Measurements from ENCODE around the gene DEFB108B.
A peak's percentile ranks its signal among the peaks of the same experiment; 100 is the strongest.
"Not testable (repeated sequence)": the region's sequence is repeated elsewhere in the genome, so short reads cannot be mapped to it uniquely, and the experiment has no call there.

The DEFB108B gene, protein sequence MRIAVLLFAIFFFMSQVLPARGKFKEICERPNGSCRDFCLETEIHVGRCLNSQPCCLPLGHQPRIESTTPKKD

GRCh38 chr11:71832811-71833210, at the start of gene DEFB108B:
TSS of gene DEFB108B (plus strand) at chr11:71833200. CDS start at chr11:71833200, 0 bp downstream.
- DNase-seq (ENCODE audit: low read depth in 2 of 3, low spot score in 2 of 3): not testable (repeated sequence)

GRCh38 chr11:71786114-71786847, 46.7 kb upstream of the DEFB108B start:
- not testable (repeated sequence) for DNase-seq (ENCODE audit: low read depth in 2 of 3, low spot score in 2 of 3)

DNA sequence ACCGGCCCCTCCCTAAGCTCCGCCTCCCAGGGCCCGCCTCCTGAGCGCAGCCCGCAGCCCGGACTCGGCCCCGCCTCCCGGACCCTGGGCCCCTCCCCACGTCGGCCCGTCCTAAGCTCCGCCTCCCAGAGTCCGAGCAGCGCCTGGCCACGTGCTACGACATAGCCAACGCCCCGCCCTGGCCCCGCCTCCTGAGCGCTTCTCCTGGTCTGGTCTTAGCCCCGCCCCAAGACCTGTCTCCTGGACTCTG, 46.2 kb upstream of the DEFB108B start:
- DNase-seq (ENCODE audit: low read depth in 2 of 3, low spot score in 2 of 3): peak; percentile 92 to 96 (median 96)

DNA sequence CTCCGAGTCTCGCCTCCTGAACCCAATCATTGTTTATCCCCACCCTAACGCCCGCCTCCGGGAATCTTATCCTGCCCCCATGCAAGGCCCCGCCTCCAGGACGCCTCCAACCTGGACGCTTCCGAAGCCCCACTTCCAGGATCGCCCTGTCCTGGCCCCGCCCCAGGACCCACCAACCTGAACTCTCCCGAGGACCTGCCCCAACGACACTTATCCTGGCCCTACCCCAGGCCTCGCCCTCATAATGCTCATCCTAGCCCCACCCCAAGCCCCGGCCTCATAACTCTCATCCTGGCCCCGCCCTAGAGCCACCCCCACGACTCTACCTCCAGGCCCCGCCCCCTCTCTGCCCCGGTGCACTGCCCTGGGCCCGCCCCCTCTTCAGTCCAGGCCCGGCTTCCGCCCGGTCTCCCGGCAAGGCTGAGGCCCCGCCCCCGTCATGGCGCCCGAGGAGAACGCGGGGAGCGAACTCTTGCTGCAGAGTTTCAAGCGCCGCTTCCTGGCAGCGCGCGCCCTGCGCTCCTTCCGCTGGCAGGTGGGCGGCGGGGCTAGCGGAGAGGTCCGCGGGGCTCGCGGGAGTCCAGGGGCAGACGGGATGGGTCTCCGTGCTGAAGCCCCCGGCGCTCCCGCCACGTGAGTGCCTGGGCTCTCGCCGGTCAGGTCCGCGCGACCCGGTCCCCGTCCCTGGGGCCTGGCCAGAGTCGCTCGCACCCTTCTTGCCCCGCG, 45.7 kb upstream of the DEFB108B start:
- DNase-seq (ENCODE audit: low read depth in 2 of 3, low spot score in 2 of 3): peak; percentile 54 to 70 (median 59)

- DNase-seq (ENCODE audit: low read depth in 2 of 3, low spot score in 2 of 3): peak in 2 of 3 experiments; percentile 4 to 8
Measured at GRCh38 chr11:71787824-71788454, 45.1 kb upstream of the DEFB108B start.

- not testable (repeated sequence) for DNase-seq (ENCODE audit: low read depth in 2 of 3, low spot score in 2 of 3)
Measured at GRCh38 chr11:71789444-71790196, 43.4 kb upstream of the DEFB108B start.

- DNase-seq (ENCODE audit: low read depth in 2 of 3, low spot score in 2 of 3): not testable (repeated sequence)
Measured at GRCh38 chr11:71791111-71791510, 41.9 kb upstream of the DEFB108B start.

GRCh38 chr11:71792621-71793235, 40.3 kb upstream of the DEFB108B start:
- DNase-seq (ENCODE audit: low read depth in 2 of 3, low spot score in 2 of 3): not testable (repeated sequence)

GRCh38 chr11:71794386-71795040, 38.5 kb upstream of the DEFB108B start:
- DNase-seq (ENCODE audit: low read depth in 2 of 3, low spot score in 2 of 3): not testable (repeated sequence)

DNA sequence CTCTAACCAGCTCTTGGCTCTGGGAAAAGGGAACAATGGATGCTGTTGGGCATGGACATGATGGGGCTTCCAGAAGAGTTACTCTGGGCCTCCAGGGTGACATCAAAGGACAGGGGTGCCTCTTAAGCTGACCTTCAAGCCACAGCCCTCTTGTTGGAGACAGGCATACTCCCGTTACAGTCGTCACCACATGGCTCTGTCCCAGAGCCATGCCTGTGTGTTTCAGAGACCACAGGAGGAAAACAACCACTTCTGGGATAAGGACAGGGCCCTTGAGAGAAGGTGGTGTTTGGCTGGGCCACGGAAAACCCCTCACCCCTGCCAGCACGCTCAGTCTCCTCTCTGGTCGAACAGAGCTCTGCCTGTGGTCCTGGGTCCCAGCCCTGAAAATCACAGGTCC, 37.8 kb upstream of the DEFB108B start:
- not testable (repeated sequence) for DNase-seq (ENCODE audit: low read depth in 2 of 3, low spot score in 2 of 3)

- not testable (repeated sequence) for DNase-seq (ENCODE audit: low read depth in 2 of 3, low spot score in 2 of 3)
Measured at GRCh38 chr11:71796016-71796415, 37.0 kb upstream of the DEFB108B start.

DNA sequence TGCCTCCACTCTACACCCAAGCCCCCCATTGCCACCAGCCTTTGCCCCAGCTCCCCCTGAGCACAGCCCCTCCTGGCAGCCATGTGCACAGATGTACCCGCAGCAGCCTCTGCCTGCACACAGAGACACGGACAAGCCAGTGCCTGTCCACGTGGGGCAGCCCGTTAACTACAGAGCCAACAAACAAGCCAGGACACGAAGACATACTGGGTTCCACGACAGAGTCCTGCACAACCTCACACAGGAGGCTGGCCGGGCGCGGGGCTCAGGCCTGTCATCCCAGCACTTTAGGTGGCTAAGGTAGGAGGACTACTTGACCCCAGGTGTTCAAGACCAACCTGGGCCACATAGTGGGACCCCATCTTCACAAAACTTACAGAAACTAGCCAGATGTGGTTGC, 36.2 kb upstream of the DEFB108B start:
- DNase-seq (ENCODE audit: low read depth in 2 of 3, low spot score in 2 of 3): not testable (repeated sequence)

GRCh38 chr11:71799556-71800128, 33.4 kb upstream of the DEFB108B start:
- not testable (repeated sequence) for DNase-seq (ENCODE audit: low read depth in 2 of 3, low spot score in 2 of 3)

DNA sequence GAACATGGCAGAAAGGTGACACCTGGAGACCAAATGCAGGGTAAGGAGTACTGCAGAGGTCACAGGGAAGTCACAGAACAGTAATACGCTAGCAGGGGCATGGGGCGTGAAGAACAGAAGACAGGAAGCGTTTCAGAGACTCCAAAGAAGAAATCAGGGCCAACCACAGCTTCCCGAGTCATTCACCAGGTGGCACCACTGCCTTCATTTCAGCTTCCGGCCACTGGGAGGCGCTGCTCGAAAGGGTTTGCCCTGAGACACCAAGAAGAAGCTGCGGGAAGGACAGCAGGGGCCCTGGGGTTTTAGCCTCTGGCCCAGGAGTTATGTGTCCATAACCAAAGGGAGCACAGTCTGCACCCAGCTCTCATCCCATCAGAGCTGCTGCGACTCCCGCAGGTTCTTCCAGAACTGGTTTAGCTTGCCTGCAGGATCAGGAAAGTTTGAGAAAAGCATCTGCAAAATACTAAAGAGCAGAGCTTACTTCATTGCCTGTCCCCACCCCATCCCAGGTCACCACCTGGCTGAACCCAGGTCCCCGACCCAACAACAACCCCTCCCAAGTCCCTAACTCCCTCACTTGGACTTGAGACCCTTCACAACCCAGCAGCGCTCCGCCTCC, 32.6 kb upstream of the DEFB108B start:
- DNase-seq (ENCODE audit: low read depth in 2 of 3, low spot score in 2 of 3): peak; percentile 54 to 80 (median 68)

DNA sequence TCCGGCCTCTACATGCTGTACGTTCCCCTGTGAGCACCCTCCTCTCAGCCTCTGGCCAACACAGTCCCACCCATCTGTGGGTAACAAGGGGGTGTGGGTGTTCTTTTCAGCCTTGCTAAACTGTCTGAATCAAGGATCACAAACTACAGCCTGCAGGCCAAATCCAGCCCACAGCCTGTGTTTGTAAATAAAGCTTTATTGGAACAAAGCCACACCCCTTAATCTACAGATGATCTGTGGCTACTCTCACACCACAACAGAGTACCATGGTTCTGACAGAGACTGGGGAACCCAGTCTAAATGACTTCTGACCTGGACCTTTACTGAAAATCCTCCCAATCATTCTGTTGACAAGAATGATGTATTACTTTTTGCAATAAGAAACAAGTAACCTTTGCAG, 32.0 kb upstream of the DEFB108B start:
- DNase-seq (ENCODE audit: low read depth in 2 of 3, low spot score in 2 of 3): not testable (repeated sequence)

DNA sequence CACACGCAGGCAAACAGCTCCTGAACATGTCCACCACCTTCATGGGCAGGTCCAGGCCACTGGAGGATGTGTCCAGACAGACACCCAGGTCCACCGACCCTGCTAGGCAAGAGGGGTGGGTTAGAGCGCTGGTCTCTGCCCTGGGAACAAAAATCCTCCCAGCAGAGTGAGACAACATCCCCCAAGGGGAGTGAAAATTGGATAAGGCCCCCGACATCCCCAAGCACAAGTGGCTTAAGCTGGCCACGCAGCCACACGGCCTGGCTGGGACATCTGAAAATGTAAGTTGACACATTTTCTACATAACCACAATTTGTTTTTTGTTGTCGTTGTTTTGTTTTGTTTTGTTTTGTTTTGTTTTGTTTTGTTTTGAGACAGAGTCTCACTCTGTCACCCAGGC, 30.1 kb upstream of the DEFB108B start:
- DNase-seq (ENCODE audit: low read depth in 2 of 3, low spot score in 2 of 3): not testable (repeated sequence)

- DNase-seq (ENCODE audit: low read depth in 2 of 3, low spot score in 2 of 3): not testable (repeated sequence)
Measured at GRCh38 chr11:71804158-71804947, 28.6 kb upstream of the DEFB108B start.

DNA sequence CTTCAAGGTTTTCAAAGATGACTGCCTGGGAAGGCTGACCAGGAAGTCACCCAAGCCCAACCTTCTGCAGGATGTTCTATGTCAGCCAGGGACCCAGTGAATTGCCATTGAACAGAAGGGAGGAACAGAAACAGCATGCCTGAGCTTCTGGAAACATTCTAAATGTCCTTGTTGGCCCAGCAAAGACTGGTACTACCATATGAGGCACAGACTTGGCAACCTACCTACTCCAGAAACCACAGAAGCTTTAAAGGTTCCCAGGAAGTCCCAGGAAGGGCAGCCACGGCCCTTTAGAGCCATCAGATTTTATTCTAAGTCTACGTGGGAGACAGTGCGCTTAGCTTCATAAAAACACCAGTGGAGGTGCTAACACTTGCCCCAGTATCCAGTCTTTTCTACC, 20.5 kb upstream of the DEFB108B start:
- DNase-seq (ENCODE audit: low read depth in 2 of 3, low spot score in 2 of 3): not testable (repeated sequence)

Data from activated CD8-positive, alpha-beta memory T cell treated with anti-CD3 and anti-CD28 coated beads for 48 hours (primary cell).